ENCODE data around the gene GPR162.

The GPR162 gene

GRCh38 chr12:6820166-6820565, 1.5 kb upstream of the GPR162 start:
- in situ Hi-C loops (cut with MboI; ENCODE audit: low sequenced_read_pairs): loop anchor here (10.0 kb wide), 1 partner anchor 205 kb away; no protein-coding TSS in a partner anchor

GRCh38 chr12:6822426-6823135, 960 bp downstream of the GPR162 start:
- in situ Hi-C loops (cut with MboI; ENCODE audit: low sequenced_read_pairs): loop anchor here (10.0 kb wide), 1 partner anchor 208 kb away; no protein-coding TSS in a partner anchor

DNA sequence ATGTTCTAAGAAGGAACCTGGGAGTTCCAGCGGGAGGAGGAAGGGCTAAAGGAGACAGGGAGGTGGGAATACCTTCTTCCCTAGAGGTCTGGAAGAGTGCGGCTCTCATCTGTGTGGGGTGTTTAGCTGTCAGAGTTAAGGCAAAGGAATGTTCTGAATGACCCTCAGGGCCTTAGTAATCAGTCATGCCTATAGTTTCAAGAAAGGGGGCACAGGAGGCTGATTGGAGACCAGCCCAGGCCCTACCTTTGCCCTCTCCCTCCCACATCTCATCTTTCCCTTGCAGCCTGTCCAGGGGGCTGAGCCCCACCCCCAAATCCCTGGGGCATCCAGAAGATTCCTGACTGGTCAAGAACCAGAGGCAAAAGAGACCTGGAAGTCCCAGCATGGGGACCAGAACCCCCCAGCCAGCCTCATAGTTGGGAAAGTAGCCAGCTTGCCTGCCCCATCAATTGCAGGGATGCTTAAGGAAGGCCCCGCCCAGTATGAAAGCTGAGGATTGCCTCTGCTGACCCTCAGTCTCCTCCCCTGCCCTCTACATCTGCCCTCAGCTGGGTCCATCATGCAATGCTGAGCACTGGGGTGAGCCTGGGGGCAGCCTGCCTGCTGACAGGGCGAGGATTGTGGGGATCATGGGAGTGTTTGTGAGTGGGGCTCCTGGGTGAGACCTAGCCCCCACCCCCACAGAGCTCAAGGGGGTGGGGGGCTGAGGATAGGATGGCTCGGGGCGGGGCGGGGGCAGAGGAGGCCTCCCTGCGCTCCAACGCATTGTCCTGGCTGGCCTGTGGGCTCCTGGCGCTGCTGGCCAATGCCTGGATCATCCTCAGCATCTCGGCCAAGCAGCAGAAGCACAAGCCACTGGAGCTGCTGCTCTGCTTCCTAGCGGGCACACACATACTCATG, 1.8 kb downstream of the GPR162 start:
- in situ Hi-C loops (cut with MboI; ENCODE audit: low sequenced_read_pairs): loop anchor here (10.0 kb wide), 1 partner anchor 209 kb away; no protein-coding TSS in a partner anchor

- in situ Hi-C loops (cut with MboI; ENCODE audit: low sequenced_read_pairs): loop anchor here (10.0 kb wide), 1 partner anchor 209 kb away; no protein-coding TSS in a partner anchor
Measured at GRCh38 chr12:6824085-6824775, 2.6 kb downstream of the GPR162 start.

DNA sequence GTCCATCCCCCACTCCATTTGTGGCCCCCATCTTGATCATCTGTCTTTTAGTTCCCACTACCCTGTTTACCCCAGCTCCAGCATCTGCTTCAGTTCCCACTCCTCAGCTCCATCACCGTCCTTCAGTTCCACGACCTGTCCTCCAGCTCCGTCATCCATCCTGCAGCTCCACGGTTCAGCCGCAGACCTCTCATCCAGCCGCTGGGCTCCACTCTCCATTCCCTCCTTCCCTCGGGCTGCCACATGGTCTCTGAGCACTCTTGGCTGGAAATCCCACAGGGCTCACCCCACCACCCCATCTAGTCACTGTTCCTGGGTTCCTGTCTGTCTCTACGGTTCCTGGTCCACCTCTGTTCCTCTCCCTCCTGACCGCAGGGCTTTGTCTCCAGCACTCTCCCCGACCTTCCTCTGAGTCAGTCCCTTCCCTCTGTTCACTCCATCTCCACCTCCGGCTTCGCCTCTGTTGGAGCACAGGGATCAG, 3.3 kb downstream of the GPR162 start:
- in situ Hi-C loops (cut with MboI; ENCODE audit: low sequenced_read_pairs): loop anchor here (10.0 kb wide), 1 partner anchor 210 kb away; no protein-coding TSS in a partner anchor

- in situ Hi-C loops (cut with MboI; ENCODE audit: low sequenced_read_pairs): loop anchor here (10.0 kb wide), 1 partner anchor 211 kb away; no protein-coding TSS in a partner anchor
Measured at GRCh38 chr12:6825398-6826124, 3.9 kb downstream of the GPR162 start.

GRCh38 chr12:6826125-6826733, 4.6 kb downstream of the GPR162 start:
- in situ Hi-C loops (cut with MboI; ENCODE audit: low sequenced_read_pairs): loop anchor here (10.0 kb wide), 1 partner anchor 211 kb away; no protein-coding TSS in a partner anchor

DNA sequence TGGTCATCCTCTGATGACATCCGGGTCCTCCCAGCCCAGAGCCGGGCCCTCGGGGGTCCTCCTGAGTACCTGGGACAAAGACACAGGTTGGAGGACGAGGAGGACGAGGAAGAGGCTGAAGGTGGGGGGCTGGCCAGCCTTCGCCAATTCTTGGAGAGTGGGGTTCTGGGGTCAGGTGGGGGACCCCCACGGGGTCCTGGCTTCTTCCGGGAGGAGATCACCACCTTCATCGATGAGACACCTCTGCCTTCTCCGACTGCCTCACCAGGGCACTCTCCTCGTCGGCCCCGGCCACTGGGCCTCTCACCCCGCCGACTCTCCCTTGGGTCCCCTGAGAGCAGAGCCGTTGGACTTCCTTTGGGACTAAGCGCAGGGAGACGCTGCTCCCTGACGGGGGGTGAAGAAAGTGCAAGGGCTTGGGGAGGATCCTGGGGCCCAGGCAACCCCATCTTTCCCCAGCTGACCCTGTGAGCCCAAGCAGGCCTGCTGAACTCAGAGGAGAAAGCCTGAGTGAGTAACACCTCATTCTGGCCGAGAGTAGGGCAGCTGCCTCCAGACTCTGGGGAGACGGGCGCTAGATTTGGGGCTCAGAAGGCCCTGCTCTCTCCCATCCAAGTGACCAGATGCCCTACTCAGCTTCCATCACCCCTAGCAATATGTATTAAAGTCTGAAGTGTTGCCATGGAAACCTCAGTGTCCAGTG, 5.3 kb downstream of the GPR162 start:
- in situ Hi-C loops (cut with MboI; ENCODE audit: low sequenced_read_pairs): loop anchor here (10.0 kb wide), 1 partner anchor 212 kb away; no protein-coding TSS in a partner anchor

DNA sequence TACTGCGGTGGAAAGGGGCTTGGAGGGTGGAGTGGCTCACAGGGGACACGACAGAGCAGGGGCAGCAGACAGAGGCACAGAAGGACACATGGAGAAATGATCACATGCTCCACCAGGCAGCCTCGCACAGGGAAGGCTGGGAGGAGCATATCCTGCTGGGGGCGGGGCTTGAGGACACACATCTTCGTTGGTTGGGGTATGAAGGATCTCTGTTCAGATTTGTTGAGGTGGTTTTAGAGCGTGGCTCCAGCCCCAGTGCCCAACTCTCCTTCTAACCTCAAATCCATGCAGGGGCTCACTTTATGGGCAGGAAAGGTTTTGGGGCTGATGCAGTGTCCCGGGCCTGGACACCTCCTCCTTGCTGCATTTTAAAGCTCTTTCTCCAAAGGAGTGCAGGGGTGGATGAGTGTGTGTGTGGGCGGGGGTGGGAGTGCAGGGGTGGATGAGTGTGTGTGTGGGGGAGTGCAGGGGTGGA, 5.9 kb downstream of the GPR162 start:
- in situ Hi-C loops (cut with MboI; ENCODE audit: low sequenced_read_pairs): loop anchor here (10.0 kb wide), 1 partner anchor 213 kb away; no protein-coding TSS in a partner anchor

- in situ Hi-C loops (cut with MboI; ENCODE audit: low sequenced_read_pairs): loop anchor here (10.0 kb wide), 1 partner anchor 213 kb away; no protein-coding TSS in a partner anchor
Measured at GRCh38 chr12:6827982-6828780, 6.6 kb downstream of the GPR162 start, which contains the start of gene P3H3. Gene P3H3, plus strand, starts transcription at chr12:6828407. Its CDS starts 34 bp downstream, at chr12:6828441.

GRCh38 chr12:6828781-6829535, 7.3 kb downstream of the GPR162 start:
- in situ Hi-C loops (cut with MboI; ENCODE audit: low sequenced_read_pairs): loop anchor here (10.0 kb wide), 1 partner anchor 214 kb away; no protein-coding TSS in a partner anchor

GRCh38 chr12:6829536-6830220, 8.1 kb downstream of the GPR162 start:
- in situ Hi-C loops (cut with MboI; ENCODE audit: low sequenced_read_pairs): loop anchor here (10.0 kb wide), 1 partner anchor 215 kb away; no protein-coding TSS in a partner anchor

DNA sequence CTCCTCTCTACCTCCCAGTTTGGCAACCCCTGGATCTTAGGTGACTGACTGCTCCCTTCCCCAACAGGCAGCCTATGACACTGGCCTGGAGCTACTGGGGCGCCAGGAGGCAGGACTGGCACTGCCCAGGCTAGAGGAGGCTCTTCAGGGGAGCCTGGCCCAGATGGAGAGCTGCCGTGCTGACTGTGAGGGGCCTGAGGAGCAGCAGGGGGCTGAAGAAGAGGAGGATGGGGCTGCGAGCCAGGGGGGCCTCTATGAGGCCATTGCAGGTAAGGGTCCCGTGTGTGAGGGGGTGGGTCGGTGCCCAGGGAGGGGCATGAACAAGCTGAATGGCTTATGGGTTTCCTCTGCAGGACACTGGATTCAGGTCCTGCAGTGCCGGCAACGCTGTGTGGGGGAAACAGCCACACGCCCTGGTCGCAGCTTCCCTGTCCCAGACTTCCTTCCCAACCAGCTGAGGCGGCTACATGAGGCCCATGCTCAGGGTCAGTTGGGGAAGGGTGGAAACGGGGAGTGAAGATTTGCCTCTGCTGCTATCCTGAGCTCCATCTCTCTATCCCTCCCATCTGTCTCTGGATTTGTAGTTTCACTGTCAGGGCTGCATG, 8.8 kb downstream of the GPR162 start:
- in situ Hi-C loops (cut with MboI; ENCODE audit: low sequenced_read_pairs): no loop called here

- in situ Hi-C loops (cut with MboI; ENCODE audit: low sequenced_read_pairs): no loop called here
Measured at GRCh38 chr12:6830999-6831398, 9.4 kb downstream of the GPR162 start.

DNA sequence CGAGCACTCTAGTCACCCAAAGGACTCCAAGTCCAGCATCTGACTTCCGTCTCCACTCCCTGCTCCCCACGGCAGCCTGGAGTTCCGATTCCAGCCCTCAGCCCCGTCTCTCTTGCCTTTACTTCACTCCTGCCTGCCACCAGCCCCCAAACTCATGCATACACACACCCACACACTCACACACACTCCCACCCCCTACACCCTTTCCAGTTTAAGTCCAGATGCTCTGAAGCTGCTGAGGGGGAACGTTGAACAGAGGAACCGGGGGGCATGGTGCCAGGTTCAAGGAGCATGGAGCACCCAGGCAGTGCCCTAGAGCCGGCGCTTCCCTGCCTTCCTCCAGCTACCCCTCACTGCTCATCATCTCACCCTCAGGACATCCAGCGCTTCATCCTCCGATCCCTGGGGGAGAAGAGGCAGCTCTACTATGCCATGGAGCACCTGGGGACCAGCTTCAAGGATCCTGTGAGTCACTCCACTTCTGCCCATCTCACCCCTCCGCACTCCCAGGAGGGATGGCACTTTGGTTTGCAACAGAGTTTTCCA, 9.9 kb downstream of the GPR162 start:
- in situ Hi-C loops (cut with MboI; ENCODE audit: low sequenced_read_pairs): no loop called here

DNA sequence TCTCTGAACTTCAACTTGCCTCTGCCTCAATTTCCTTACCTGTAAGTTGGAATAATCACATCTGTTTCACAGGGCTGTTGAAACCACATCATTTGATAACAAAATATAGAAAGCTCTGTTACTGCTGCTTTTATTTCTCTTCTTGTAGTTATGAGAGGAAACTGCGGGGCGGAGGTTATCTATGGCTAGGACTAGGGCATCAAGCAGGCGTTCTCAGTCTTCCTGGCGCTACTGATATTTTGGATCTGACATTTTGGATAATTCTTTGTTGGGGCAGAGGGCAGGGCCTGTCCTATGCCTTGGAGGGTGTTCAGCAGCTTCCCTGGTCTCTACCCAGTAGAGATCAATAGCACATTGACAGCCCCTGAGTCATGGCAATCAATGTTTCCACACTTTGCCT, 10.5 kb downstream of the GPR162 start:
- in situ Hi-C loops (cut with MboI; ENCODE audit: low sequenced_read_pairs): no loop called here
